HG03439 (cell line): ENCODE data around the gene CAMTA1.

Source experiments
- ATAC-seq: cut with Tn5 transposase; IDR thresholded peaks from one replicate; pipeline ENCODE4 v1.9.1; 2021; ENCODE audit warnings: mild to moderate bottlenecking, moderate library complexity; ENCODE audit not compliant: unreplicated experiment

Gene CAMTA1

DNA sequence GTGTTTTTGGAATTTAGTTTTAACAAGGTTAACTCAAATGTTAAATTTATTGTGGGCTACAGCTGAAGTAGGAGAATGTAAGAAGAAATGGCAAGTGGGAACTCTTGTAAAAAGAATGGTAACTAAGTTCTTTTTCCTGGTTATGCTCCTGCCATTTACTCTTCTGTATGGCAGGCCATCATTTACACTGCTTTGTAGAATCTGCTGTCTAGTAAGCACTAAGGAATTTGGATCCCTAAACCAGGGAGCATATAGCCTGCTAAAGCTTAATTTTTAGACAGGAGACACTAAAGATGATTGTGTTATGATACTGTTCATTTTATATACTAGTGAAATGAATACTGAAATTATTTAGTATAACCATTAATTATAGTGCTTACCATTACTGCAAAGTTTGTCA, 85.3 kb downstream of the CAMTA1 start:
- ATAC-seq: no peak

DNA sequence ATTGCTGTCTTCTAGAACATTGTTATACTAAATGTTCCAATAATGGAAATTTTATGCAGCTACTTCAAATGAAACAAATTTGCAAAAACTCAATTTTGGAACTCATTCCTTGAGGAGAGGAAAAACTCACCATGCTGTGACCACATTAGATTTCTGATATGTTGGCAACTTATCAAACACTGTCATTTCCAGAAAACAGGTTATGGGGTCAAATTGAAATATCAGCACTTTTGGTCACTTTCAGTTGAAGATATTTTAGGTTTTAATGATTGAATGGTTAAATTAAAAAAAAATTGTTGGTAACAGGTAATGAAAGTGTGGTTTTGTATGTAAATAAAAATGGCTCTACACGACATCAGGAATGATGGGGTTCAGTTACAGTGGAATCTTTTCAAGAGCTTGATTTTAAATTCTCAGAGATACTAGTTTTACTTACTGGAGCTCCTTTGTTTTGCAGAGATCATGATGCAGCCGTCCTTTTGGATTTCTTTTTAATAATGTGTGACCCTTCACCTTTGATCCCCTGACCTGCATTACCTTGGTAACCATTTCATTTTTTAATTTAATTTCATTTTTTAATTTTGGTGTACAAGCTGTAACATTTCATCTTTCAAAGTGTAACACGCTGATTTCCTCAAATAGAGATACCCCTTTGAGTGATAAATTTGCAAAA, 86.2 kb downstream of the CAMTA1 start:
- no peak for ATAC-seq

DNA sequence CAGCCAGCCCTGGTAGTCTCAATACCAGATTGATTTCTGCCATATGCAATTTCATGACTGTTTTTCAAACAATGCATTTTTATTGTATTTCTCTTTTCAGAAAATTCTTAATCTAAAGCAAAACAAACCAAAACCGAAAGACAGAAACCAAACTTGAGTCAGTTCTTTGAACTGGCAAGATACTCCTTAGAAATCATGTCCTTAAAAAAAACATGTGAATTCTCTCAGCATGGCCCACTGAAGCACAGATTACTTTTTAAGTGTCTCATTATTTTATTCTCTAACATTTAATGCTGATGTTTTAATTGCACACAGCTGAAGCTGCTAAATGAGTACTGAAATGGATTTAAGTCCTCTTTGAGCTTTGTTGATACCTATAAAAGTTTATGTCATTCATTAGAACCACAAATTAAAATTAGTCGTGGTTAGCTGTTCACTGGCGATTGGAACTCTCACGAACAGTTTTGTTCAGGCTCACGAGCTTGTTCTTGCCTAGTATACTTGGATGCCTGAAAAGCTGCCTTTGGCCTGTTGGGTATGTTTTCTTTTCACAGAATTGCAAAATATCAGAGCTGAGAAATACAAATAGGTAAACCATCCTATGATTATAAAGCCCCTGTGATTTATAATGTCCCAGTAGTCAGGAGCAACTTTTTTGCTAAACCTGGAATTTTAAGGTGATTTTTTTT, 87.5 kb downstream of the CAMTA1 start:
- no peak for ATAC-seq

DNA sequence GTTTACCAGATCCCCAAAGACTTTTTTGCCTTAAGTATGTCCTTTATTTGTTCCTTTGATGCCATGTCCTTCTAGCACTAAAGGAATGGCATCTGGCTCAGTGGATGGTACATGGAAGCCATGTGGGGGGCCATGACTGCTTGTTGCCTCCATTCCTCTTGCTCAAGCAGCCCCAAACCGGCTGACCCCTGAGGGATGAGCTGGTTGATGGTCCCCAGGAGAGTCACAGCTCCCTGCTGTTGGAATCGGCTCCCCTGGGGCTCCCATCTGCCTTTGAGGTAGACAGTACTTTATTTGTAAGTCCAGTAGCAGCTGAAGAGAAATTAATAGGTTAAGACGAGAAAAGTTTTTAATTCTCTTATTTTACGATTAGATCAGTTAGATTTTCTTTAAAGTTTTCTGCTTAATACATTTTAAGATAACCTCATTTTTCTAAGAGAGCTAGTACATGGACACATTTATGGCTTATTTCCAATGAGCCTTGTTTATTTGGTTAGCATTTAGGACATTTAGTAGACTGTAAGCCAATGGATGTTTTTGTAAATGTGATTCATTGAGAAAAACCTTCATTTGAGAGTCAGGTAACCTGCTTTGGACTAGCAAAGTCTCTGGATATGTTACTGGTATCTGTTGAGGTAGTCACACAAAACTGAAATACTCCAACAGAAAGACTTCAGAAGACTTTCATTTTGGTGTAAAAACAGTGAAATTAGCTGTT, 88.2 kb downstream of the CAMTA1 start:
- ATAC-seq: no peak

DNA sequence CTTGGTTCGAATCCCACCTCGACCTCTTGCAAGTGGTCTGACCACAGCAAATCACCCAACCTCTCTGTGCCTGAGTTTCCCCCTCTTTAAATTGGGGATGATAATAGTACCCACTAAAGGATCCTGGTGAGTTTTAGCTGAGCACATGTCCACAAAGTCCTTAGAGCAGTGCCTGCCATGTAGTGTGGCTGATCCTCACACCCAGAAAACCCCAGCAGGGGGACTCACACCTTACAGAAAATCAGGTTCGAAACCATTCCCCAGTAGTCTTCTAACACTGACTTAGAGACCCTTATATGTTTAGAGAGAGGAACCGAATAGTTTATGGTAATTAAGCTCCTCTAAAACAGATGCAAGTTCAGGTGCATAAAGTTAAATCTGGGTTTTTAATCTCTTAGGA, 89.0 kb downstream of the CAMTA1 start:
- ATAC-seq: no peak

DNA sequence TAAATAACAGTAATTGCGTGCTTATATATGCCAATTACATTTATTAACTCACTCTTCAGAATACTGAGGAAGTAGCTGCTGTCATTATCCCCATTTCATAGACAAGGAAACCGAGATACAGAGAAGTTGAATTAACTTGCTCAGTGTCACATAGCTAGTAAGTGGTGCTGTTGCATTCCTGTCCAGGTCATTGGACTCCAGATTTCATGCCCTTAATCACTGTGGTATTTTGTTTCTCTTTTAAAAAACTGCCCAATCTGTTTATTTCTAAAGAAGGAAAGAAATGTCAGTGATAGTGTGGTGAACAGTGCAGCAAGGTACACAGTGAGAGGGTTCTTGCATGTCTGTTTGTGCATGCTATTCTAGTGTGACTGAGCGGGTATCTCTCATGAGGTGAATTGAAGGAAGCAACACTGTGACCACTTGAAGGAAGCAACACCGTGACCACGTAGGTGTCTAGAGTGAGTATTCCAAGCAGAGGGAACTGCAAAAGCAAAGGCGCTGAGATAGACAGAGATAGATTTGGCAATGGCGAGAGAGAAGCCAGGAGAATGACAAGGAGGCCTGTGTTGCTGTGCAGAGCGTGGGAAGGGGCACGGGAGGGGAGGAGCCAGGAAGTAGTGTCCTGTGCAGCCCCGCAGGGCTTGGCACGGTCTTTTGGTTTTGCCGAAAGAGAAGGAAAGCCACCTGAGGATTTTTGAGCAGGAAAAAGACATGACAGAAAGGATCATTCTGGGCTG, 95.9 kb downstream of the CAMTA1 start:
- no peak for ATAC-seq

DNA sequence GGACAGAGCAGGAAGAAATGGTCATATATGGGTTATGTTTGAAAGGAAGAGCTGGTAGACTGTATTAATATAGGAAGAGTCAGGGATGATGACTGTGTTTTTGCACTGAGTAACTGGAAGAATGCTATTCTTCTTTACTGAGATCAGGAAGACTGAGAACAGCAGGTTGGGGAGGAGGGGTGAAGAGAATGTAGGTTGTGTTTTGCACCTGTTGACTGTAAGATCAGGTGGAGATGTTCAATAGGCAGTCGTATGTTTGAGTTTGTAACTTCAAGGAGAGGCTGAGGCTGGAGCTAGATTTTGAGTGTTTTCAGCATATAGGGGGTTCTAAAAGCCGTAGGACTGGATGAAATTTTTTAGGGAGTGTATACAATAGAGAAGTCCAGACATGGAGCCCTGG, 97.2 kb downstream of the CAMTA1 start:
- ATAC-seq: no peak

DNA sequence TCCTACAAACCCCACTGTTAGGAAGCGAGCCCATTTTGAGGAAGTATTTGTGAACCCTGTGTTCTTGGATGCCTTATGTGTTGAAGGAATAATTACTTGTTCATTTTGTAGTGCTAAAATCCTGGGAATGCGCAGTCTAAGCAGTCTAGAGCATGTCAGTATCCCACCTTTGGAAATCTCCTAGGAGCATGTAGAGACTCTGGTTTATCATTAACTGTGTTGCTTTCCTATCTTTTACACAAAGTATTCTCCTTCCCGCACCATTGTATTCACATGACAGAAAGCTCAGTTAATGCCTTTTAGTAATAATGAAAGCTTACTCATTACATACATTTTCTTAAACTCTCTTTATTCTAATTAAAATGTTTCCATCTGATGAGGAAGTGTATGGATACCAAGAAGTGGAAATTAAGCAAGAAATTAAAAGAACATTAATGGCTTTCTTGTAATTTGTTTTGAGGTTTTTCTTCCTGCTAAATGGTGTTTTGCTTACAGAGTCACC, 99.4 kb downstream of the CAMTA1 start:
- ATAC-seq: no peak

DNA sequence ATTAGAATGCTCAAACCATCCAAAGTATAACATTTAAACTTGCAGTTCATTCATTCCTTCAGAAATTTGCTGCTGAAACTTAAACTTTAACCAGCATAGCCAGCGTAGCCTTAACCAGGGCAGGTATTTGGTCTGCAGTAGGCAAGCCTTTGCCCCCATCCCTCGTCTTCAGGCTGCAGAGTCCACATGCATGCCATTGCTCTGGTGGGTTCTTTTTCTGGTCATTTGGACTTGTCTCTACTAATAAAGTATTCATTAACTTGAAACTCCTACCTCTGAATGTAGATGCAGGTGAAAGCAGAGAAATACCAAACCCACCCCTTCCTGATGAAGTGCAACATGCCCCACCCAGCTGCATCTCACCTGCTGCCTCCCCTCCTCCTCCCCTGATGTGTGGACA, 100.2 kb downstream of the CAMTA1 start:
- no peak for ATAC-seq

DNA sequence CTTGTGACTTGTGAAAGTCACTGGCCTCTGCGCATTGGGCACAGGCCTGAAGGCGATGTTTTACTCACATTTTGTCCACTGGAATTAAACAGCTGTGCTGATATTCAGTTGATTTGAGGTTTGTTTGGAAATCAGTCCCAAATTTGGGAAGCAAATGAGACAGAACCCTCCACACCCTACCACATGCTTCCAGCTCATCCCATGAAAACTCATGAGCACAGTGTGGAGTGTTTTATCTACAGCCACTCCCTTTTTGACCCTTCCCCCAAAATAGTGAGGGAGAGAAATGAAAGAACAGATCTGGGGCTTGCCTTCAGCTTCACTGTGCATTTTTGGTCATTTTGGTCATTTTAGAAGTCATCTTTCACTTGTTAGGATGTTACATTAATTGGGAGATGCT, 101.3 kb downstream of the CAMTA1 start:
- ATAC-seq: no peak

DNA sequence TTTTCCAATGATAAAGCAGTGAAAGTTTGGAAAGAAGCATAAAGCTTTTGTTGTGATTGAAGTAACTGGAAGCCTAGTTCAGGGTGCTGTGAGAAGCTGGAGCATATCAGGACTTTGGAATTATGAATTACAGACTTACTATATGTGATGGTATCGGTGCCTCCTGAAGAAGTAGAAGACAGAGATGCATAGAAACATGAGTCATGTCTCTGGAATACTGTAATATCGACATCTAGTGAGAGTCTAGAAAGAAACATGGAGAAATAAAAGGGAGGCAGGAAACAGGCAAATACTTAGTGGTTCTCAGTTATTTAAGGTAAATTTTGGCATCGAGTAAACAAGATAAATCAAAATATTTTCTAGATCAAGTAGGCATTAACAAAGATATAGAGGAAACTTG, 103.0 kb downstream of the CAMTA1 start:
- no peak for ATAC-seq

DNA sequence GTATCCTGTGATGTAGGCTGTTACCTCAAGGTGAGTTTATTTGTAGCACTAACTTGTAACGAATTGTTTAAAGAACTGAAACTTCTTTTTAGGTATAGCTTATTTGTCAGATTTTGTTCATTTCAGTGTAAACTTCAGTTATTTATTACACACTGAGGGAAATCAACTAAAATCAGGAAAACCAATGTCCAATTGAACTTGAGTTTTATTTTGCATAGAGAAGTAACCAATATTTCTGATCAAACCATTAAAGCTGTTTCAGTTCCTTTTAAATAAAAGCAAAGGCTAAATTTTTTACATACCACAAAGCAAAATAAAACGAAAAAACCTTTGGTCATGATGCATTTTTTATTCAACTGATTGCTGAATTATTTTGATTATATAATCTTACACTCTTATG, 103.6 kb downstream of the CAMTA1 start:
- ATAC-seq: no peak

DNA sequence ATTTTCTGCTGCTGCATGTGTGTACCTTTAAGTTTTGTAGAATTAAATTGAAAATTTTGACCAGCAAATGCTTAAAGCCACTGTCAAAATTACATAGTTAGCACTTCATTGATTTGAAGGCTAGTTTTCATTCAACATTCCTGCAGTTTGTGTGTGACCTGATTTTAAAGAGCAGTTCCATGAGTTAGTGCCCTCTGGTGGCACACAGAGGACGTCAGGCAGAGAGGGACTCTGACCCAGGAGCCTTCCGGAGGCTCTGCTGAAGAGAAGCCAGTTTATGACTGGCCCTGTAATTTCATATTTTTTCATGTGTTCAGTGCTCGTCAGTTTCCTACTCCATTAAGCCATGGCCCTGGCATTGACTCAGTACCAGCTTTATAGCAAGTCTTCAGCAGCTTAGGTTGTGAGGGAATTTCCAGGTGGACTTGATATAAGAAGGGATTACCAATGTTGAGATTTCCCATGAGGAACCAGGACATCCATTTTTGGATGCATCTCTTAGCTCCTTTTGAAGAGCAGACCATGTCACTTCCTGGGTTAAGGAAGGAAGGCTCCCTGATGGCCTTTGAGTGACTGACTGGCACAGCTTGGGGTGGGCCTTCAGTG, 104.7 kb downstream of the CAMTA1 start:
- ATAC-seq: no peak

DNA sequence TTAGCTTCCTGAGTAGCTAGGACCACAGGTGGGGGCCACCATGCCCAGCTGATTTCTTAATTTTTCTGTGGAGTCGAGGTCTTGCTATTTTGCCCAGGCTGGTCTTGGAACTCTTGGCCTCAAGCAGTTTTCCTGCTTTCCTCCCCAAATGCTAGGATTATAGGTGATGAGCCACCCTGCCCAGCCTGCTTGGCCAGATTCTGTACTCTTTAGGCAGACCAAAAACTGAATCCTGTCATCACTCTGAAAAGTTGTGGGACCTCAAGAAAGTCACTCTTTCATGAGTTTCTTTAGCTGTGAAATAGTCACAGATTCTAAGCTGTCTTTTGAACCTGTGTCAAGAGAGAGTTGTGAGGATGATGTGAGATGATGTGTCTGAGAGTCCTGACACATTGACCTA, 105.4 kb downstream of the CAMTA1 start:
- ATAC-seq: no peak

DNA sequence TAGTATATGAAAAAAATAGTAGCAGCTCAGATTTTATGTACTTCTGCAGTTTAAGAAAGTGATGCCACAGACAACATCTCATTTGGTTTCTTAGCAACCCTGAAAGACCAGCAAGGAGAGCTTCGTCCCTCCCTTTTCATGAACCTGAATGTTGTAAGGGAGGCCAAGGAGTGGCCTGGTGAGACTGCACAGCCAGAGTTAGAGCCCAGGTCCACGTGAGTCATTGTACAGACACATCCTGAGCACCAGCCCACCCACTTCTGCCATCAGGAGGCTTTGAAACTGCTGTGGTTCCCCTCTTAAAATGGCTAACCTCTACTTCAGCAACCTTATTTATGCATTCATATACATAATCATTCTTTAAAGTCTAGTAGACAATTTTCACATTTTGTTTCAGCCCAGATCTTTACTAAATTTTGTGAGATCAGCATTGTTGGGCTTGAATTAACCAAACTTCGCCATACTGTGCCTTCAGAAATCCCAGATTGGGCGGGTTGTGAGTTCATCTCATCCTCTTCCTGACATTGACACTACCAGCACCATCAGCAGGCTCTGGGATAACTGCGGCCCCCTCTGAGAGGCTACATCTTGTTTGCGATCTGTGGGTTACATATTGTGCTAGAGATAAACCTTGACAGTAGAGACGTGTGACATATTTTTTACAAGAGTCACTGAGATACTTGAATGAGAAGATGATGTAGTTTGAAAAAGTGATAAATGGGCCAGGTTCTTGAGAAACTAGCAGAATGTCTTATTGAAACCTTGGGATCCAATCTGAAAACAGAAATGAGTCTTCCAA, 106.7 kb downstream of the CAMTA1 start:
- no peak for ATAC-seq

DNA sequence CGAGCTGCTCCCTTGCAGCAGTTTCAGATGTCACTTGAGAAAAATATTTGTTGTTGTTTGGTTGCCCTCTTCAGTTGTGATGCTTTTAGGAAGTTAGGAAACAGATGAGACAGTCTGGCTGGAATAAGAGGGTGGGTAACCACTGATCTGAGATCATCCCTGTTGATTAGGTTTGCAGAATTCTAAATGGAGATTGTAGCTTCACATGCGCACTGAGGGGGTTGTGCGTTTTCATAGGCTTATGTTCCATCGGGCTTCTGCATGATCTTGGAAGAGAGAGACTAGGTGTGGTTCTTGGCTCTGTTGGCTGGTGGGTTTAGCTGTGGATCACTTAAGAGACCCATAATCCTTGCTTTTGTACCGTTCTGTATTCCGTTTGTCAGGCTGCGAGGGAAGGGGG, 108.1 kb downstream of the CAMTA1 start:
- no peak for ATAC-seq

DNA sequence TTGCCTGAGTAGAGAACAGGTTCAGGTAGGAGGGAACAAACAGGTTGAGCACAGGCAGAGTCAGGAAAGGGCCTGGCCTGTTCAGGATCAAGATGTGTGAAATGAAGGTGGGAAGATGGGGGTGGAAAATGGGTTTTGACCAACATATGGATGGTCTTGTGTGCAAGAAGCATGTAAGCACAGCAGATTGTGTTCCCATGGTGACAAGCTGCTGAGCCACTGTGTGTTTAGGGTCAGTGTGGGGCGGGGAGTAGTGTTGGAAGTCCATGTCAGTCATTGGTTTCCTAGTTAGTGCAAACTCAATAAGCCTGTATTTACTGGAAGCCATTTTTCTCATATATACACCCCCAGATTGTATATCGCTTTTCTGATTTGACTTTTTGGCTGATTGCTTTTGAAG, 111.9 kb downstream of the CAMTA1 start:
- no peak for ATAC-seq

DNA sequence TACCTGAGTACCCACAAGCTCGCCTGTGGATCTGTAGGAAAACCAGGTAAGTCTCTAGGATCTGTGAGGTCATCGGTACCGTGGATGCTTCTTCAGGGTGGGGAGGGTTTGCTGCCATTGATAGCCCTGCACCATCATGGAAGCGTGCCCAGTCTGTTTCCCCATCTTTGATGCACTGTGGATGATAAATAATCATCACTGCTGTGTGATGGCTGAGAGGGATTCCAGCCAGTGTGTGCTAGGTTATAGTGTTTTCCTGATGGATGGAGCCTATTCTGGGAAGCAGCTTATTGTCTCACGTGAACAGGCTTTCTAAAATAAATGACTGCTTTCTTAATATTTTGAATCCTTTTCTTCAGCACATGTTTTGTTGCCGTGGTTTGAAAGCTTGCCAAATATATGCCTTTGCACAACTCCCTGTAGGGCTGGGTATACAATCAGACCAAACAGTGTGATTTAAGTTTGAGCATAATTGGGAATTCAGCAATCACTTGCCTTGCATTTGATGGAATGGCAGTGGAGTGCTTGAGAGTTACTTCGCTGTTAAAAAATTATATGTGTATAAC, 113.8 kb downstream of the CAMTA1 start:
- ATAC-seq: no peak

DNA sequence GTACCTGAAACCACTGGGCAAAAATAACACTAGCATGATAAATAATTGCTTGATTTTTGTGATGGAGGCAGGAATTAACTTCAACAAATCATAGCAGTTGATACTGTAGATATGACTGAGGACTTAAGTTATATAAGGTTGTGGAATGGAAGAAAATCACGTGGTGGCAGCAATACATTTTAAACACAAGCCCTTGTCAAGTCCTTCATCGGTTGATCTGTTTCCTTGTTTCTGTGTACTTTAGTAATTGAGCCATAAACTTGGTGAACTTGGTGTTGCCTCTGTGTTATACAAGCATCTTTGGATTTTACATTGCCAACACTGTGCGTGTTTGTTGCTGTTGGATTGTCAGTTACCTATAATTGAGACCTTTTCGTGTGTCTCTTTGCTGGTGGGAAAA, 114.4 kb downstream of the CAMTA1 start:
- no peak for ATAC-seq

DNA sequence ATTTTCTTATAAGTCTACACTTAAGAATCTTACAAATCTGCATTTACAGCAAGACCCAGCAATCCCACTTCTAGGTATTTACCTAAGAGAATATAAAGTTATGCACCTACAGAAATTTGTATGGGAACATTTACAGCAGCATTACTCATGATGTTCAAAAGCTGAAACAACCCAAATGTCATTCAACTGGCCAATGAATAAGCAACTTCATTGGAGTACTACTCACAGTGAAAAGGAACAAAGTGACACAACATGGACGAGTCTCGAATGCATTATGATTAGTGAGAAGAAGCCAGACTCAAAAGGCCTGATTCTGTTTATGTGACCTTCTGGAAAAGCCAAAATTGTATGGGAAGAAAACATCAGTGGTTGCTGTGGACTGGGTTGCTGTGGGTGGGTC, 116.9 kb downstream of the CAMTA1 start:
- ATAC-seq: no peak
